ENCODE data around the gene LRFN3. TPM values are rescaled to one million over a fixed set of nuclear protein-coding genes. Genes with fewer than 3 reads are reported as not detected.

LRFN3 gene
- total and polyA plus RNA-seq, 2 of the 4 experiments (the other 2 are of a cell fraction): 0.36 to 4.8 TPM

DNA sequence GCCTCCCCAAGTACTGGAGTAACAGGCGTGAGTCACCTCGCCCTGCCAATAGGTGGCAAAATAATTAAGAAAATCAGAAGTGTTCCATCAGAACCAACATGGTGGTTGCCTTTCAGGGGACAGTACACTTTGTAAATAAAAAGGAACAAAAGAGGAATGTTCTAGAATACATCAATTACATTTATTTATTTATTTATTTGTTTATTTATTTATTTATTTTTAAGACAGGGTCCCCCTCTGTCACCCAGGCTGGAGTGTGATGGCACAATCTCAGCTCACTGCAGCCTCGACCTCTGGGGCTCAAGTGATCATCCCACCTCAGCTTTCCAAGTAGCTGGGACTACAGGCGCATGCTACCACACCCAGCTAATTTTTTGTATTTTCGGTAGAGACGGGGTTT is 15.2 kb upstream of the LRFN3 start:
- Histone ChIP-seq H2AFZ (replicated peaks; ENCODE audit: low read length, poor library complexity) (no peak overlapping the region), H4K8ac (ENCODE audit: low read depth in 2 of 2, low read length in 2 of 2) (no peak overlapping the region), H3K4me1 (ENCODE audit: control insufficient read depth, insufficient read depth, low read length) (no peaks in the 10 kb centered on the region), H4K5ac (ENCODE audit: low read depth, low read length) (no peak overlapping the region), H2BK20ac (ENCODE audit: low read depth, low read length) (no peak overlapping the region), H3K9me3 (ENCODE audit: control insufficient read depth, insufficient read depth, low read length) (peaks cover 8% of the 10 kb centered on the region), H3K4me2 (ENCODE audit: low read depth, low read length) (no peak overlapping the region), H3K27ac (ENCODE audit: insufficient read depth, low read length) (no peak overlapping the region), H3K18ac (ENCODE audit: low read depth, low read length) (no peak overlapping the region), H3K4ac (ENCODE audit: low read depth, low read length) (no peak overlapping the region), H3K56ac (ENCODE audit: extremely low read depth, insufficient read depth, low read length) (no peak overlapping the region), H2BK15ac (ENCODE audit: low read depth, low read length) (no peak overlapping the region), H3K14ac (replicated peaks; ENCODE audit: low read depth, low read length) (no peak overlapping the region), H3K79me1 (ENCODE audit: low read depth in 1 of 2, low read length in 2 of 2) (no peaks in the 10 kb centered on the region), H2AK5ac (ENCODE audit: low read depth, low read length) (no peak overlapping the region), H2BK120ac (ENCODE audit: low read depth, low read length) (no peak overlapping the region), H4K91ac (ENCODE audit: insufficient read depth, low read depth, low read length) (no peak overlapping the region), H3K36me3 (ENCODE audit: control insufficient read depth, insufficient read depth, low read length) (no peaks in the 10 kb centered on the region), H3K4me3 (ENCODE audit: insufficient read depth, low read depth, low read length) (no peak overlapping the region), H3K9ac (ENCODE audit: low read depth, low read length) (no peak overlapping the region), H2BK5ac (ENCODE audit: low read depth, low read length, poor library complexity, severe bottlenecking) (no peak overlapping the region), H3K9me1 (ENCODE audit: insufficient read depth, low read length) (no peaks in the 10 kb centered on the region; the same call in 1 of the 2 replicates), H4K20me1 (ENCODE audit: insufficient read depth, low read length) (no peaks in the 10 kb centered on the region), H3K23ac (ENCODE audit: low read depth, low read length) (no peak overlapping the region), H2AK9ac (replicated peaks; ENCODE audit: low read depth, low read length, poor library complexity) (no peak overlapping the region), H3K27me3 (ENCODE audit: control insufficient read depth, insufficient read depth, low read length) (peaks cover 10% of the 10 kb centered on the region)
- no peak for DNase-seq
- TF ChIP-seq CHD1 (IDR thresholded peaks at IDR 0.05; ENCODE audit: low read depth, low read length): no peak
- TF ChIP-seq POLR2A (IDR thresholded peaks at IDR 0.05; ENCODE audit: low read depth, low read length): no peak
- in situ Hi-C loops (cut with MboI; ENCODE audit: low sequenced_read_pairs) (no loop called here), dilution Hi-C loops (cut with HindIII; ENCODE audit: low sequenced_read_pairs, unreplicated experiment) (no loop called here), intact Hi-C loops (cut with micrococcal nuclease) (no loop called here)
- ATAC-seq (ENCODE audit: low read depth): no peak
- no CpG with 5 or more reads among the region's 6 CpGs for WGBS, 2 experiments (ENCODE audit: extremely low coverage in 2 of 2, insufficient read length in 1 of 2)
- POLR2A ChIA-PET (ENCODE audit: unreplicated experiment): no interaction called here
- CTCF ChIA-PET: no interaction called here
- no TSS peak for BruUV-seq (replicated peaks)
